ENCODE data around the gene CNTN4. TPM values are rescaled to one million over a fixed set of nuclear protein-coding genes. Genes with fewer than 3 reads are reported as not detected.
A peak's percentile ranks its signal among the peaks of the same experiment; 100 is the strongest.

The CNTN4 gene
- total RNA-seq, 1 experiment from 2014 or later = 51.3 TPM

- peaks cover 9% of the 10 kb centered on the region for H3K9me3 Mint-ChIP-seq (ENCODE audit: unreplicated experiment)
- no peak for TF ChIP-seq CTCF (IDR thresholded peaks at IDR 0.05; ENCODE audit: insufficient read depth in 1 of 2, low read depth in 1 of 2, low read length in 1 of 2, severe bottlenecking in 1 of 2, unreplicated experiment in 1 of 2)
- Histone ChIP-seq H3K4me3 (ENCODE audit: low read depth, low read length) (no peak overlapping the region), H3K36me3 (ENCODE audit: control insufficient read depth, insufficient read depth, low read length) (no peaks in the 10 kb centered on the region), H3K27me3 (replicated peaks; ENCODE audit: control insufficient read depth, insufficient read depth, low read length) (no peaks in the 10 kb centered on the region), H3K9me3 (no peaks in the 10 kb centered on the region), H3K4me1 (peaks cover 10% of the 10 kb centered on the region; the same call in 1 of the 2 replicates)
- intact Hi-C loops (cut with micrococcal nuclease; ENCODE audit: unreplicated experiment) = no loop called here
- CTCF ChIA-PET = no interaction called here
- H3K36me3 Mint-ChIP-seq (ENCODE audit: insufficient read depth, unreplicated experiment) = peaks cover 10% of the 10 kb centered on the region
- no peak for DNase-seq
- POLR2A ChIA-PET = no interaction called here
- no peak overlapping the region for H3K27ac Mint-ChIP-seq (ENCODE audit: unreplicated experiment)
- H3K27me3 Mint-ChIP-seq (ENCODE audit: insufficient read depth, unreplicated experiment) = no peaks in the 10 kb centered on the region
- H3K4me1 Mint-ChIP-seq (ENCODE audit: low read depth, unreplicated experiment) = no peaks in the 10 kb centered on the region
- H3K4me3 Mint-ChIP-seq (ENCODE audit: unreplicated experiment) = no peak overlapping the region
- BruUV-seq (replicated peaks) = no TSS peak
Measured at GRCh38 chr3:2096216-2096615, 2.5 kb upstream of the CNTN4 start.

- H3K4me3 Mint-ChIP-seq (ENCODE audit: unreplicated experiment) = peak overlapping the region; percentile 99
- H3K4me1 Mint-ChIP-seq (ENCODE audit: low read depth, unreplicated experiment) = peaks cover 8% of the 10 kb centered on the region
- no peaks in the 10 kb centered on the region for H3K36me3 ChIP-seq (ENCODE audit: control insufficient read depth, insufficient read depth, low read length)
Measured at GRCh38 chr3:2097641-2098191, 950 bp upstream of the CNTN4 start.

GRCh38 chr3:2099028-2099671 is 484 bp downstream of the CNTN4 start:
- Histone ChIP-seq H3K36me3 (ENCODE audit: control insufficient read depth, insufficient read depth, low read length) (no peaks in the 10 kb centered on the region; the same call in 1 of the 2 replicates), H3K27me3 (replicated peaks; ENCODE audit: control insufficient read depth, insufficient read depth, low read length) (no peaks in the 10 kb centered on the region), H3K9me3 (no peaks in the 10 kb centered on the region), H3K4me3 (ENCODE audit: low read depth, low read length) (peak overlapping the region; percentile 71), H3K4me1 (peaks cover 19% of the 10 kb centered on the region; the same call in 1 of the 2 replicates)
- H3K9me3 Mint-ChIP-seq (ENCODE audit: unreplicated experiment) = peaks cover 6% of the 10 kb centered on the region
- POLR2A ChIA-PET = interaction anchor here (0.8 kb wide), 1 partner anchor 671 kb away, joined by 4 read pairs; no protein-coding TSS in a partner anchor
- H3K4me3 Mint-ChIP-seq (ENCODE audit: unreplicated experiment) = peak overlapping the region; percentile 99
- no peak for TF ChIP-seq CTCF (IDR thresholded peaks at IDR 0.05; ENCODE audit: insufficient read depth in 1 of 2, low read depth in 1 of 2, low read length in 1 of 2, severe bottlenecking in 1 of 2, unreplicated experiment in 1 of 2)
- peaks cover 19% of the 10 kb centered on the region for H3K36me3 Mint-ChIP-seq (ENCODE audit: insufficient read depth, unreplicated experiment)
- H3K27me3 Mint-ChIP-seq (ENCODE audit: insufficient read depth, unreplicated experiment) = no peaks in the 10 kb centered on the region
- BruUV-seq (replicated peaks) = no TSS peak
- CTCF ChIA-PET = no interaction called here
- intact Hi-C loops (cut with micrococcal nuclease; ENCODE audit: unreplicated experiment) = no loop called here
- H3K27ac Mint-ChIP-seq (ENCODE audit: unreplicated experiment) = peak overlapping the region; percentile 92
- DNase-seq = peak; percentile 27 to 36
- H3K4me1 Mint-ChIP-seq (ENCODE audit: low read depth, unreplicated experiment) = peaks cover 13% of the 10 kb centered on the region

More at GRCh38 chr3:2097641-2098191, 950 bp upstream of the CNTN4 start:
- peaks cover 16% of the 10 kb centered on the region; the same call in 1 of the 2 replicates for H3K4me1 ChIP-seq
- H3K27ac Mint-ChIP-seq (ENCODE audit: unreplicated experiment) = peak overlapping the region; percentile 17
- BruUV-seq (replicated peaks) = TSS peak; percentile 71
- DNase-seq = peak; percentile 36 to 71
- no peaks in the 10 kb centered on the region for H3K27me3 Mint-ChIP-seq (ENCODE audit: insufficient read depth, unreplicated experiment)
- no peaks in the 10 kb centered on the region for H3K27me3 ChIP-seq (replicated peaks; ENCODE audit: control insufficient read depth, insufficient read depth, low read length)
- intact Hi-C loops (cut with micrococcal nuclease; ENCODE audit: unreplicated experiment) = loop anchor here (1.0 kb wide), 1 partner anchor 36 kb away; no protein-coding TSS in a partner anchor
- H3K36me3 Mint-ChIP-seq (ENCODE audit: insufficient read depth, unreplicated experiment) = peaks cover 16% of the 10 kb centered on the region
- H3K4me3 ChIP-seq (ENCODE audit: low read depth, low read length) = peak overlapping the region; percentile 71
- H3K9me3 Mint-ChIP-seq (ENCODE audit: unreplicated experiment) = peaks cover 9% of the 10 kb centered on the region
- POLR2A ChIA-PET = no interaction called here
- no peak for TF ChIP-seq CTCF (IDR thresholded peaks at IDR 0.05; ENCODE audit: insufficient read depth in 1 of 2, low read depth in 1 of 2, low read length in 1 of 2, severe bottlenecking in 1 of 2, unreplicated experiment in 1 of 2)
- CTCF ChIA-PET = no interaction called here
- H3K9me3 ChIP-seq = no peaks in the 10 kb centered on the region
